Activated CD4-positive, alpha-beta T cell treated with anti-CD3 and anti-CD28 coated beads, Interleukin-2, amount 50 U/mL, for 4 hours (primary cell): ENCODE data around the gene AQP10.
"Not testable (repeated sequence)": the region's sequence is repeated elsewhere in the genome, so short reads cannot be mapped to it uniquely, and the experiment has no call there.

Experiments
- DNase-seq, 2 experiments: peaks; one replicate each; pipeline ENCODE4 v3.0.0-alpha.2; 2020

Gene AQP10

DNA sequence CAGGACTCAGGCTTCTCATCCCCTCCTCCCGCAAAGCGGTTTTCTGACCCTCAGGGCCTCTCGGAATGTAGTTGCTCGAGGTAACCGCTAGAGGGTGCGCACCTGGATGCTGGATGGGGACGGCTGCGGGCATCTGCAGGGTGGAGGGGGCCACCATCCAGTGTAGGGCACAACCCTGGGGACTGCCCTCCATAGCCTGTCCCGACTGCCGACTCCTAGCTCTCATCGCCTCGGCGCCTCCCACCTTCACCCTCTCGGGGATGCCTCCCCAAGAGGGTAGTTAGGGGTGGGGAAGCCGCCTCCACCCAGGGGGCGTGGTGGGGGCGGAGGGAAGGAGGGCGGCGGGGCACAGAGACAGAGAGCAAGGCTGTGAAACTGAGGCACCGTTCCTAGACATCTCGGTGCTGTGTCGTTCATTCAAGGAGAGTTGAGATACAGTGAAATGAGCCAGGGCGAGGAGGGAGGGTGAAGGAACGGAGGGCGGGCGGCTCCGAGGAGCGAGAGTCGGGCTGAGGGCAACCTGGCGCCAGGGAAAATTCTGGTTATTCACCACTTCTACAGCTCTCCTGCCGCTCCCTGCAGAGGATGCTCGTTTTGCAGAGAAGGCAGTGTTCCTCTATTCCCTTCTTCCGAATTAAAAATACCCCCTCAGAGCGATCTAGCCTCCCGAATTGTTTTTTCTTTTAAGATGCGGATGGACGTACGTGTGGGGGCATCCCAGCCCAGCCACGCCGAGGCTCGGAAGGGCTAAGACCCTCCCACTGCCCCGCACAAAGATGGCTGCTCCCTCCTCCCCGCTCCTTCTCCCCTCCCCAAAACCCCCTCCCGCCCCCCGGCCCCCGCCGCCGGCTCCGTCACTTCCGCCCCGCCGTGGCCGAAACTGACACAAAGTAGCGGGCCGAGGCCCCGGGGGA, 4.0 kb downstream of the AQP10 start, which contains the start of gene ATP8B2:
ATP8B2 (plus strand) TSS at position 857 of the 914 bp plus-strand sequence. CDS start 2,617 bp downstream, outside the sequence.
- peak; percentile 71 to 73 for DNase-seq

GRCh38 chr1:154325583-154326545, 5.0 kb downstream of the AQP10 start:
- no peak for DNase-seq

GRCh38 chr1:154326546-154327465, 5.9 kb downstream of the AQP10 start:
- no peak for DNase-seq

GRCh38 chr1:154327466-154328317, 6.8 kb downstream of the AQP10 start:
- DNase-seq = no peak

GRCh38 chr1:154328318-154329151, 7.6 kb downstream of the AQP10 start:
- peak; percentile 86 to 87 for DNase-seq

DNA sequence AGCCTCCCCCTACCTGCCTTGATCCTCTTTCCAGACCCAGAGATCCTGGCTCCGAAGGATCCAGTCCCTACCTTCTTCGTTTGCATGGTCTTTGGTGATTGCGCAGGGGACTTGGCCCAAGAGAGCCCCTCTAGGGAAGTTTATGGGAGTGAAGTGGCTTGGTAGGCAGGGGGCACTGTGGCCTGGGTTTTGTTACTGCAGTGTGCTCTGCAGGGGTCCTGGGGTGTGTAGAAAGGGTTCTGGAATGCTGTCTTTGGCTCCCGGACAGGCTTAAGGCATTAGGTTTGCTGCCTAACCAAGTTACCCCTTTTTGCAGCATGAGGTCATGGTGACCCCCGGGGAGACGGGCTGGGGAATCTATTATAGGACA, 8.2 kb downstream of the AQP10 start:
- no peak for DNase-seq

DNA sequence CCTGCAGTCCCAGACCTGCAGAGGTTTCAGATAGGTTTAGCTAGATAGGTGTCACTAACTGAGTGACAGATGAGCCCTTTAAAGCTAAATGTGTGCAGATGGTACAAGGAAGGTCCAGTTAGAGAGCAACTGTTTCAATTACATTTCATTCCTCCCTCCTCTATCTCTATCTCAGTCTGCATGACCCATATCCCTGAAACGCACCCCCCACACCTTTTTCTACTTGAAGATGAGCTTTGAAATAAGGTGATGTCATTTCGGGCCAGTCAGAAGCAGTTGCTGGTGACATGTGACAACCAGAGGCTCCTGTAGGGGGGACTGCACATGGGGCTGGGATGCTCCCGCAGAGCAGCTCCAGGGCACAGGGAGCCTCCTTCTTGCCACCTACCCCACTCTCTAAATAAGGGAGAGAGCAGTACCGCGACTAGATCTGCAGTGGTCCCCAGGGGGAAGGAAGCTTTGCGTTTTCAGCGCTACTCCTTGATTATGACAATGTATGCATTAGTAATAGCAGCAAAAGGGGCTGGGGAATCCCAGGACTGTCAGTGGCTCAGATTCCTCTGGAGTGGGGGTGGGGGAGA, 8.7 kb downstream of the AQP10 start:
- peak in 1 of 2 experiments; percentile 37 for DNase-seq

DNA sequence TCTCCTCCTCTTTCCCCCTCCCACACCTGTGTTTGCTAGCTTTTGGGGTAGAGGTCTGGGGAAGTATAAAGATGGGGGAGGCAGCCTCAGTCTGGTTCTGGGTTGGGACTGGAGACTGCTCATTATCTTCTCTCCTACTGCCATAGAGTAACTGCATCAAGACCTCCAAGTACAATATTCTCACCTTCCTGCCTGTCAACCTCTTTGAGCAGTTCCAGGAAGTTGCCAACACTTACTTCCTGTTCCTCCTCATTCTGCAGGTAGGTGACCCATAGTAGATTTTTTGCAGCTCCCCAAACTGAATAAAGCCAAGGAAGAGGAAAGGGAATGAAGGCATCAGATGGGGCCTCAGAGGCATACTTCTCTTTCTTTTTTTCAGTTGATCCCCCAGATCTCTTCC, 9.8 kb downstream of the AQP10 start:
- DNase-seq = no peak

DNA sequence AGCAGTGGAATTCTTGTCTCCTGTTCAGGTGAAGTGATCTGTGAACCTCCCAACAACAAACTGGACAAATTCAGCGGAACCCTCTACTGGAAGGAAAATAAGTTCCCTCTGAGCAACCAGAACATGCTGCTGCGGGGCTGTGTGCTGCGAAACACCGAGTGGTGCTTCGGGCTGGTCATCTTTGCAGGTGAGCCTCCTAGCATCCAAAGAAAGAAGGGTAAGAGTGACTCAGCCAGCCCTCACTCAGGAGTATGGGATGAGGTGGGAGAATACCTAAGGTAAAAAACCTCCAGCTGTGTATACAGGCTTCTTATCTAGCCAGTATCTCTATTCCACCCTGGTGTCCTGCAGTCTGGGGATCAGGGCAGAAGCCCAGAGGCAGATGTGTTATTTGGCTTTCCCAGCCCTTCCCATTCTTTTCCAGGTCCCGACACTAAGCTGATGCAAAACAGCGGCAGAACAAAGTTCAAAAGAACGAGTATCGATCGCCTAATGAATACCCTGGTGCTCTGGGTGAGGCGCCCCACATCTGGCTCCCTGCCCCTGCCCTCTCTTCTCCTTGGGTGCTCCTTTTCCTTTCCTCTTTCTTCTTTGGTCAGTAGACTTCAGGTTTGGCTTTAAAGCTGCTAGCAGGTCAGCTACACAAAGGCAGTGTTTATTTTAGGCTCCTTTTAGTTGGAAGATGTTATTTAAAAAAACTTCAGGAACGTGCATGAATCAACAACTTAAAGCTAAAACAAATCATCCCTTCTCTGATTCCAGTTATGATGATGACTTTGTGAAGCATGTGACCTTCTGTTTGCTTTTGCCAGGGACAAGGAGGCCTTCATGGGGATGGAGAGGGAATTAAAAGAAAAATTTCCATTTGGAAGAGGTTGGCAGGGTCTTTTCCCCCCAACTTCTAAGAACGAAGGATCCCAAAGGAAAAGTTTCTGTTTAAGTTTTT, 13.5 kb downstream of the AQP10 start:
- DNase-seq = no peak

GRCh38 chr1:154335025-154335714, 14.3 kb downstream of the AQP10 start:
- DNase-seq = peak; percentile 91 to 92

DNA sequence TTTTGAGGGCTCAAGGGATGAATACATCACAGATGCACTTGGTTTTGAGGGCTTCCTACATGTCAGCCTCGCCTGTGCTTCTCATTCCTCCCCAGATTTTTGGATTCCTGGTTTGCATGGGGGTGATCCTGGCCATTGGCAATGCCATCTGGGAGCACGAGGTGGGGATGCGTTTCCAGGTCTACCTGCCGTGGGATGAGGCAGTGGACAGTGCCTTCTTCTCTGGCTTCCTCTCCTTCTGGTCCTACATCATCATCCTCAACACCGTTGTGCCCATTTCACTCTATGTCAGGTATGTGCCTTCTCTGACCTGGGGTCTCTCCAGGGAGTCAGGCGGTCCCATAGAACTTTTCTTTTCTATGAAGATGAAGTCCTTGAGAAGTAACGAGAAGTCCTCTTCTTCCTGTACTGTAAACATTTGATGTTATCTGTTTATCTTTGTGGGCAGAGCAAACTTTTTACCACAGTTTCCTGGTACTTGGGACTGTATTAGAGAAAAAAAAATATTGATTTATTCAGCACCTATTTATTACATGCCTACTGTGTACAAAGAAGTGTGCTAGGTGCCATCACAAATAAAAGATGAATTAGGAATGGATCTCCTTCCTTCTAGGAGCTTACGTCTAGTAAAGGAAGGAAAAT, 16.5 kb downstream of the AQP10 start:
- DNase-seq = no peak

DNA sequence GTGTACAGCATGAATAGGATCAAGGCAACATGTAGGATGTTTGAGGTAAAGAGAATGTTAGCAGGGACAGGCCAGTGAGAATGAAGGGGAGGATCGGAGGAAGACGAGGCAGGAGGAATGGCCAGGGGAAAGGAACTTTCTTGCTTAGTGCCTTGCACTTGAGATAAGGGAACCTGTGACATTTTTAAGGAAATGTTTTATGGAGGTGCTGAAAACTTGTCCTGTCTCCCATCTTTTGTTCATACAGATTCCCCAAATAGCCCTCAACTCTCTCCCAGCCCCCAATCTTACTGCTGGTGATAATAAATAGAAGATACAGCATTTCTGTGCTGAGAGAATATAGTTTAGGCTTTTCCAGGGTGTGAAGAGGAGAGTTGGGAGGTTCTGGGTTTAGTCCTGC, 18.0 kb downstream of the AQP10 start:
- DNase-seq = no peak

DNA sequence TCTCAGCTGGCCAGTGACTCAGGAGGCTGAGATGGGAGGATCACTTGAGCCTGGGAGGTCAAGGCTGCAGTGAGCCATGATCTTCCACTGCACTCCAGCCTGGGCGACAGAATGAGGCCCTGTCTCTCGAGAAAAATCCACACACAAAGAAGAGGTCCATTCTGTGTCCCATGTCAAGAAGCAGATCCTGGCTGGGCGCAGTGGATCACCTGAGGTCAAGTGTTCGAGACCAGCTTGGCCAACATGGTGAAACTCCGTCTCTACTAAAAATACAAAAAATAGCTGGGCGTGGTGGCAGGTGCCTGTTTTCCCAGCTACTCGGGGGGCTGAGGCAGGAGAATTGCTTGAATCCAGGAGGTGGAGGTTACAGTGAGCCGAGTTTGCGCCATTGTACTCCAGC, 20.5 kb downstream of the AQP10 start:
- DNase-seq = not testable (repeated sequence)

DNA sequence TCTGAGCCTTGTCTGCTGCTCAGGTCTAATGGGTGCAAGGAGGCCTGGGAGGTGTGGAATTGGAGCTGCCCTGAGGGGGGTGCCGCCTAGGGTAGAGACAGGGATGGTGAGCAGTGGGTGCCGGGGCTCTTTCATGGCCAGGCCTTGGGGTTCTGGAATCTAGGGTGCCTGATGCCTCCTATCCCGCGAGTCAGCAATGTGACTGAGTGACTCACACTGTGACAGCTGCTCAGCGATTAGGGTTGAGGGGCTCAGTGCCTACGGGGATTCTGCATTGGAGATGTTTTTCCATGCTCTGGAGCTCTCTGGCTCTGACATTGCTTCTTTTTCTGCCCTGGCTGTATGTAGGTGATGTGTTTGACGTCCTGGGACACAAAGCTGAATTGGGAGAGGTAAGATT, 21.2 kb downstream of the AQP10 start:
- peak in 1 of 2 experiments; percentile 30 for DNase-seq

DNA sequence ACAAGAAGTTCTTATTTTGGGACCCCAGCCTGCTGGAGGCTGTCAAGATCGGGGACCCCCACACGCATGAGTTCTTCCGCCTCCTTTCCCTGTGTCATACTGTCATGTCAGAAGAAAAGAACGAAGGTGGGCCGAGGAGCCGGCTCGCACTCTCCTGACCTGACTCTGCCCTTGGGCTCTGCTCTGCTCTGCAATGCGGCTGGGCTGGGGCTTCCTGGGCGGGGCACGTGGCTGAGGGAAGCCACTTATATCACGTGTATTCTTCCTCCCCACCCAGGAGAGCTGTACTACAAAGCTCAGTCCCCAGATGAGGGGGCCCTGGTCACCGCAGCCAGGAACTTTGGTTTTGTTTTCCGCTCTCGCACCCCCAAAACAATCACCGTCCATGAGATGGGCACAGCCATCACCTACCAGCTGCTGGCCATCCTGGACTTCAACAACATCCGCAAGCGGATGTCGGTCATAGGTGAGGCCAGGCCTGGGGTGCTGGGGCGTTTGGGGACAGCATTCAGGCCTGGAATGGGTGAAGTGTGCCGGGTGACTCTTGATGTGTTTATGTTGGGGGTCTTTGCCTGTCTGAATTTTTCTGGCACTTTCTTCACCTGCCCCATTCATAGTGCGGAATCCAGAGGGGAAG, 22.1 kb downstream of the AQP10 start:
- DNase-seq = peak; percentile 51 to 54

DNA sequence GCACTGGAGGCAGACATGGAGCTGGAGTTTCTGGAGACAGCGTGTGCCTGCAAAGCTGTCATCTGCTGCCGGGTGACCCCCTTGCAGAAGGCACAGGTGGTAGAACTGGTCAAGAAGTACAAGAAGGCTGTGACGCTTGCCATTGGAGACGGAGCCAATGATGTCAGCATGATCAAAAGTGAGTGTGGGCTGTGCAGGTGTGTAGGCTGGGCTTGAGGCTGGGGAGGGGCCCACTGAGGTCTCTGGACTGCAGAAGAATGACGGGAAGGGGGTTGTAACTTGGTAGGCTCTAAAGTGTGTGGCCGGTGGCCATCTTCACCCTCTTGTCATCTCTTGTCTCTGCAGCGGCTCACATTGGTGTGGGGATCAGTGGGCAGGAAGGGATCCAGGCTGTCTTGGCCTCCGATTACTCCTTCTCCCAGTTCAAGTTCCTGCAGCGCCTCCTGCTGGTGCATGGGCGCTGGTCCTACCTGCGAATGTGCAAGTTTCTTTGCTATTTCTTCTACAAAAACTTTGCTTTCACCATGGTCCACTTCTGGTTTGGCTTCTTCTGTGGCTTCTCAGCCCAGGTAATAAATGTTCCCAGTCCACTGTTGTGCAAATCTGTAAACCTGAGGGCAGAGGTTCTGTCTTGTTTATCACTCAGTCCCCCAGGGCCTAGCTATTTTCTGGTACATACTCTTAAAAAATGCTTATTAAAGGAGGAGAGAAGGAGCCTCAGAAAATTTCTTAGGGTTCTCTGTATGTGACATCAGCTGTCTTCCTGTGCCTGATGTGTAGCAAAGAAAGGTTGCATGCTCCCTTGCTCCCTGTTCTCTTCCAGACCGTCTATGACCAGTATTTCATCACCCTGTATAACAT, 24.3 kb downstream of the AQP10 start:
- peak; percentile 74 to 80 for DNase-seq
